Neural progenitor cell (in vitro differentiated cells): ENCODE results near the gene GAS2L3. TPM values are rescaled to one million over a fixed set of nuclear protein-coding genes. Genes with fewer than 3 reads are reported as not detected.

Experiments
- DNase-seq: peaks from one replicate; pipeline ENCODE4 v3.0.0-alpha.2; 2016; ENCODE audit warnings: low spot score
- H2AFZ ChIP-seq: fragments of 200-600 bp; sonication (generic); replicated peaks from 2 replicates; pipeline ENCODE4 v1.6.1; 2016; ENCODE audit warnings: antibody characterized with exemption
- H3F3A ChIP-seq: fragments of 200-600 bp; sonication (generic); 2 replicates; pipeline ENCODE4 v1.6.1; 2016; ENCODE audit warnings: antibody characterized with exemption, low read depth
- H3K27ac ChIP-seq: fragments of 200-600 bp; sonication (generic); 2 replicates; pipeline ENCODE4 v1.5.1; 2016; ENCODE audit warnings: mild to moderate bottlenecking
- H3K27me3 ChIP-seq: fragments of 200-600 bp; sonication (generic); 2 replicates; pipeline ENCODE4 v1.6.1; 2016; ENCODE audit warnings: mild to moderate bottlenecking, moderate library complexity
- H3K36me3 ChIP-seq: fragments of 200-600 bp; sonication (generic); 2 replicates; pipeline ENCODE4 v1.5.1; 2016
- H3K4me1 ChIP-seq: fragments of 200-600 bp; sonication (generic); 2 replicates; pipeline ENCODE4 v1.6.1; 2016; ENCODE audit warnings: mixed run types
- H3K4me2 ChIP-seq: fragments of 200-600 bp; sonication (generic); 2 replicates; pipeline ENCODE4 v1.6.1; 2016
- H3K4me3 ChIP-seq: fragments of 200-600 bp; sonication (generic); 2 replicates; pipeline ENCODE4 v1.5.1; 2016
- H3K79me2 ChIP-seq: fragments of 200-600 bp; sonication (generic); 2 replicates; pipeline ENCODE4 v1.6.1; 2016; ENCODE audit warnings: low read depth
- H3K9ac ChIP-seq: fragments of 200-600 bp; sonication (generic); 2 replicates; pipeline ENCODE4 v1.6.1; 2016
- H3K9me3 ChIP-seq: fragments of 200-600 bp; sonication (generic); 2 replicates; pipeline ENCODE4 v1.5.1; 2016; ENCODE audit warnings: low read depth
- H4K20me1 ChIP-seq: fragments of 200-600 bp; sonication (generic); 2 replicates; pipeline ENCODE4 v1.6.1; 2016; ENCODE audit warnings: low read depth
- H3K27ac Mint-ChIP-seq: 3 replicates; pipeline ENCODE4 v1.8.0; 2021; ENCODE audit warnings: mixed read lengths
- H3K27me3 Mint-ChIP-seq: 2 replicates; pipeline ENCODE4 v1.8.0; 2022; ENCODE audit warnings: low read depth, mild to moderate bottlenecking, inconsistent platforms, moderate library complexity, mixed read lengths; ENCODE audit not compliant: insufficient read depth
- H3K36me3 Mint-ChIP-seq: 3 replicates; pipeline ENCODE4 v1.8.0; 2021; ENCODE audit warnings: mixed read lengths
- H3K4me1 Mint-ChIP-seq: 3 replicates; pipeline ENCODE4 v1.8.0; 2021; ENCODE audit warnings: mixed read lengths
- H3K4me3 Mint-ChIP-seq: 3 replicates; pipeline ENCODE4 v1.8.0; 2021; ENCODE audit warnings: mild to moderate bottlenecking, moderate library complexity, mixed read lengths
- H3K9me3 Mint-ChIP-seq: 3 replicates; pipeline ENCODE4 v1.8.0; 2020; ENCODE audit warnings: mixed read lengths
- CTCF ChIP-seq: fragments of 200-600 bp; sonication (generic); IDR thresholded peaks from 2 replicates; pipeline ENCODE4 v1.5.1; 2017; ENCODE audit warnings: antibody characterized with exemption, mild to moderate bottlenecking
- EZH2 ChIP-seq: fragments of 200-600 bp; sonication (generic); IDR thresholded peaks from 2 replicates; pipeline ENCODE4 v1.6.1; 2017; ENCODE audit warnings: antibody characterized with exemption, mild to moderate bottlenecking, moderate library complexity
- EZH2phosphoT487 ChIP-seq: fragments of 200-600 bp; sonication (generic); IDR thresholded peaks from 2 replicates; pipeline ENCODE4 v1.6.1; 2017; ENCODE audit warnings: antibody characterized with exemption
- total RNA-seq: library from RNA; depleted of rRNA; stranded (reverse); fragments of >200 nt; gene quantifications from 2 replicates; pipeline ENCODE4 v1.2.3, GENCODE V29; 2015; ENCODE audit warnings: low replicate concordance

The GAS2L3 gene
- total RNA-seq, 1 donor from 2014 or later = 57.6 TPM

DNA sequence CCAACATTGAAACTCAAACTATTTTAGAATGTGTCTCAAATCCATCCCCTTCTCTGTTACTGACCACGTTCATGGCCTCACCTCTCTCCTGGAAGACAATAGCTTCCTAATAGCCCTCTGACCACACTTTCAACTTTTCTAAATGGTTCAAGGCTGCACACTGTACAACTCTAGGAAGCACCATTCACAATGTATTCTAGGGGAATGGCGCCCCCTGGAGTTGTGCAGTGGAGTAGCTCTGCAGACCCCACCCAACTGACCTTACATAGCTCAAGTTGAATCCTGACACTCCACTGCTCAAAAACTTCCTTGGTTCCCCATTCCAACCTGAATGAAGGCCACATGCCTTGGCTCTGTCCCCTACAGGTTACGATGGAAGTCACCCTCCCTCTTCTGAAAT is 77.6 kb downstream of the GAS2L3 start:
- no peaks in the 10 kb centered on the region for H3K79me2 ChIP-seq
- H3K27ac ChIP-seq = no peak overlapping the region
- no peak overlapping the region for H3K4me2 ChIP-seq
- H2AFZ ChIP-seq = no peak overlapping the region
- H3K4me3 ChIP-seq = no peak overlapping the region
- Mint-ChIP-seq H3K36me3 (no peaks in the 10 kb centered on the region), H3K27ac (no peak overlapping the region), H3K4me3 (no peak overlapping the region), H3K4me1 (no peaks in the 10 kb centered on the region), H3K27me3 (no peaks in the 10 kb centered on the region), H3K9me3 (peaks cover 3% of the 10 kb centered on the region)
- H3K9me3 ChIP-seq = no peaks in the 10 kb centered on the region
- TF ChIP-seq CTCF (peak; percentile 43), EZH2 (no peak)
- DNase-seq = no peak
- no peak overlapping the region for H3K9ac ChIP-seq
- peaks cover 7% of the 10 kb centered on the region for H3K4me1 ChIP-seq
- H3K36me3 ChIP-seq = no peaks in the 10 kb centered on the region
- H4K20me1 ChIP-seq = no peaks in the 10 kb centered on the region
- no peaks in the 10 kb centered on the region for H3K27me3 ChIP-seq
- H3F3A ChIP-seq = no peaks in the 10 kb centered on the region

DNA sequence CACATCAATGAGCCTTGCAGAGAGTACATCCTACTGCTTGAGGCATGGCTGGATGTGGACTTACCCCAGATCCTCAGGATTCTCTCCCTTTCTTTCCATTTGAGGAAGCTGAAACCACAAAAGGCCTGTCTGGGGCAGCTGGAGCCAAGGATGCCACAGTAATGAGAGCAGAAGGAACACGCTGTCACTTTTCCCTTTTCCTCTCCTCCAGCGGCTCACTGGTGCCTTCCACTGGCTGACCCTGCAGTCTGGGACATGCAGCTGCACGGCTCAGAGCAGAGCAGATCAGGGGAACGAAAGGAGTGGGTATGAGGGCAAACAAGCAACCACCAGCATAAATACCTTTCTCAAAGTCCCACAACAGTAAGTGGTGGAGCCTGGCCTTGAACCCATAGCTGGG is 78.2 kb downstream of the GAS2L3 start:
- H3K36me3 ChIP-seq = no peaks in the 10 kb centered on the region
- TF ChIP-seq CTCF (peak; percentile 25), EZH2 (no peak), EZH2phosphoT487 (no peak)
- peak overlapping the region; percentile 41 for H2AFZ ChIP-seq
- peaks cover 2% of the 10 kb centered on the region for H3F3A ChIP-seq
- no peak overlapping the region for H3K9ac ChIP-seq
- no peak overlapping the region for H3K4me2 ChIP-seq
- no peaks in the 10 kb centered on the region for H3K27me3 Mint-ChIP-seq
- H3K4me3 ChIP-seq = no peak overlapping the region
- DNase-seq = peak; percentile 28
- H4K20me1 ChIP-seq = no peaks in the 10 kb centered on the region
- H3K27me3 ChIP-seq = no peaks in the 10 kb centered on the region
- H3K9me3 Mint-ChIP-seq = peaks cover 3% of the 10 kb centered on the region
- no peaks in the 10 kb centered on the region for H3K9me3 ChIP-seq
- H3K27ac Mint-ChIP-seq = no peak overlapping the region
- no peak overlapping the region for H3K27ac ChIP-seq
- H3K36me3 Mint-ChIP-seq = no peaks in the 10 kb centered on the region
- no peaks in the 10 kb centered on the region for H3K79me2 ChIP-seq
- peaks cover 13% of the 10 kb centered on the region for H3K4me1 ChIP-seq
- no peak overlapping the region for H3K4me3 Mint-ChIP-seq
- no peaks in the 10 kb centered on the region for H3K4me1 Mint-ChIP-seq

- TF ChIP-seq EZH2phosphoT487 = no peak
- no peak for TF ChIP-seq EZH2
- no peak for TF ChIP-seq CTCF
- H3K36me3 ChIP-seq = no peaks in the 10 kb centered on the region
- H3K27me3 ChIP-seq = no peaks in the 10 kb centered on the region
- H3K4me2 ChIP-seq = no peak overlapping the region
- H2AFZ ChIP-seq = no peak overlapping the region
- no peak overlapping the region for H3K27ac Mint-ChIP-seq
- no peak overlapping the region for H3K27ac ChIP-seq
- H3K27me3 Mint-ChIP-seq = no peaks in the 10 kb centered on the region
- no peak overlapping the region for H3K4me3 ChIP-seq
- H3K4me1 ChIP-seq = peaks cover 20% of the 10 kb centered on the region
- no peak overlapping the region for H3K9ac ChIP-seq
- H4K20me1 ChIP-seq = no peaks in the 10 kb centered on the region
- no peaks in the 10 kb centered on the region for H3K9me3 ChIP-seq
- H3K4me1 Mint-ChIP-seq = no peaks in the 10 kb centered on the region
- peaks cover 9% of the 10 kb centered on the region for H3F3A ChIP-seq
- no peaks in the 10 kb centered on the region for H3K36me3 Mint-ChIP-seq
- H3K9me3 Mint-ChIP-seq = peaks cover 1% of the 10 kb centered on the region
- no peak overlapping the region for H3K4me3 Mint-ChIP-seq
- no peaks in the 10 kb centered on the region for H3K79me2 ChIP-seq
- no peak for DNase-seq
These were observed 79.0 kb downstream of the GAS2L3 start for GRCh38 chr12:100652488-100652887.

DNA sequence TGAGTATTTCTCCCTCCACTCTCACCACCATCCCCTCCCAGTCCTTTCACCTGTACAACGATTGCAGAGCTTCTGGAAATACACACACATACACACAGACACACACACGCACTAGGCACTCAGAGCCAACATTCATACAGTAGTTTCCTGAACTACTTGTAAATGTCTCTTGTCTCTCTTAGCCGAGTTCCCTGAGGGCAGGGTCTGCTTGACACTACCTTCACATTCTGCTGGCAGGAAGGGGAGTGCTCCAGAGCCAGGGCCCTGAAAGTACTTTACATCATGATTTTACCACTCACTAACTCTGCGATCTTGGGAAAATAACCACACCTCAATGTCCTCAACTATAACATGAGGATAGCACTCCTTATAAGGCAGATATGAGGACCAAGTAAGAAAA is 82.7 kb downstream of the GAS2L3 start:
- Histone ChIP-seq H3K27ac (no peak overlapping the region), H3K27me3 (no peaks in the 10 kb centered on the region), H4K20me1 (no peaks in the 10 kb centered on the region), H3K4me1 (peaks cover 31% of the 10 kb centered on the region), H3K9me3 (no peaks in the 10 kb centered on the region), H2AFZ (peak overlapping the region; percentile 38), H3K9ac (no peak overlapping the region), H3K4me3 (no peak overlapping the region), H3K79me2 (no peaks in the 10 kb centered on the region), H3K36me3 (no peaks in the 10 kb centered on the region), H3F3A (peaks cover 9% of the 10 kb centered on the region), H3K4me2 (peak overlapping the region; percentile 57)
- no peaks in the 10 kb centered on the region for H3K9me3 Mint-ChIP-seq
- H3K4me3 Mint-ChIP-seq = no peak overlapping the region
- no peaks in the 10 kb centered on the region for H3K27me3 Mint-ChIP-seq
- no peak overlapping the region for H3K27ac Mint-ChIP-seq
- TF ChIP-seq CTCF (no peak), EZH2phosphoT487 (no peak), EZH2 (no peak)
- DNase-seq = no peak
- H3K36me3 Mint-ChIP-seq = no peaks in the 10 kb centered on the region
- no peaks in the 10 kb centered on the region for H3K4me1 Mint-ChIP-seq
